Measurements from ENCODE around the gene SYT9.

- TF ChIP-seq POLR2A (IDR thresholded peaks at IDR 0.05; ENCODE audit: low read depth, low read length) (no peak), POLR2AphosphoS5 (IDR thresholded peaks at IDR 0.05; ENCODE audit: low read depth, low read length) (no peak)
Measured at GRCh38 chr11:7204778-7205177, 46.9 kb upstream of the SYT9 start.

All from GM12892 (cell line).